MCF 10A (cell line): ENCODE measurements around the gene UBAC2. TPM values are rescaled to one million over a fixed set of nuclear protein-coding genes. Genes with fewer than 3 reads are reported as not detected.

Source experiments
- BruUV-seq: library from RNA; stranded (reverse); fragments of 400-500 nt; replicated peaks from 2 replicates; lab custom pipeline; 2021; lab: Mats Ljungman, UMichigan
- CTCF ChIA-PET: fragments of 300-600 bp; sonication (Branson Sonifier 250); formaldehyde crosslinking; extraction: SDS; loops from one replicate; lab custom pipeline; 2021; ENCODE audit warnings: antibody characterized with exemption, inconsistent platforms; lab: Yijun Ruan, JAX
- POLR2A ChIA-PET: fragments of 300-600, 350-650 bp; sonication (Branson Sonifier 250); formaldehyde crosslinking; extraction: SDS; loops from one replicate; lab custom pipeline; 2020; ENCODE audit warnings: antibody characterized with exemption, inconsistent platforms; lab: Yijun Ruan, JAX
- DNase-seq: peaks from one replicate; pipeline ENCODE4 v3.0.0-alpha.2; 2018; ENCODE audit not compliant: unreplicated experiment
- H3K27ac Mint-ChIP-seq: one replicate; pipeline ENCODE4 v1.8.0; 2022; ENCODE audit warnings: mild to moderate bottlenecking, low read depth, mixed read lengths; ENCODE audit not compliant: unreplicated experiment
- H3K27me3 Mint-ChIP-seq: one replicate; pipeline ENCODE4 v1.8.0; 2022; ENCODE audit warnings: mixed read lengths; ENCODE audit not compliant: insufficient read depth, unreplicated experiment
- H3K36me3 Mint-ChIP-seq: one replicate; pipeline ENCODE4 v1.8.0; 2022; ENCODE audit warnings: mild to moderate bottlenecking, moderate library complexity, mixed read lengths; ENCODE audit not compliant: insufficient read depth, unreplicated experiment
- H3K4me1 Mint-ChIP-seq: one replicate; pipeline ENCODE4 v1.8.0; 2022; ENCODE audit warnings: mixed read lengths; ENCODE audit not compliant: insufficient read depth, unreplicated experiment
- H3K4me3 Mint-ChIP-seq: one replicate; pipeline ENCODE4 v1.8.0; 2022; ENCODE audit warnings: mild to moderate bottlenecking, moderate library complexity, mixed read lengths; ENCODE audit not compliant: unreplicated experiment
- H3K9me3 Mint-ChIP-seq: one replicate; pipeline ENCODE4 v1.8.0; 2022; ENCODE audit warnings: mixed read lengths; ENCODE audit not compliant: unreplicated experiment
- intact Hi-C: fragments of 100-400 bp; cut with micrococcal nuclease; formaldehyde crosslinking; loops from 2 replicates; pipeline ENCODE4 v1.14.1; 2022
- total RNA-seq: library from RNA; stranded (reverse); gene quantifications from 2 replicates; pipeline ENCODE4 v1.2.3, GENCODE V29; 2022
- TF ChIP-seq, protein P1 (sequence below): fragments of 200-600 bp; IDR thresholded peaks from one replicate; pipeline ENCODE4 v1.8.0; 2022; ENCODE audit warnings: antibody characterized with exemption, mild to moderate bottlenecking; ENCODE audit not compliant: unreplicated experiment

The UBAC2 gene
- total RNA-seq, 1 experiment from 2014 or later = 74.7 TPM

DNA sequence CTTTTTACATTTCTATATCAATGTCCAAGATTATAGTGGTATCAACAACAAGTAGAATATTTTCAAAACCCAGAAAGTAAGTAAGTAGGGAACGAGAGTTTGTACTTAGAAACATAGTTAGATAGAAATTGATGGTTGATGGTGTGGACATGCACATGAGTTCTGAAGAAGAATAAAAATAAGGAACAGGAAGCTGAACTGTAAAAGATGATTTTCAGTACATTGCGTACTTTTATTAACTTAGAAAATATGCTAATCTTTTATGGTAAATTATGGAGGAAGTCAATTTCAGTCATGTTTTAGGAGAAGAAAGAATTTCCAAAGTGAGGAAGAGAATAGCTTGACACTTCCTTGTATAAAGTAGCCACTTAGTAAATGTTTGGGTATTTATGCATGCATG lies 69.9 kb downstream of the UBAC2 start:
- intact Hi-C loops = no loop called here
- no TSS peak for BruUV-seq
- Mint-ChIP-seq H3K27ac (no peak overlapping the region), H3K36me3 (peaks cover 24% of the 10 kb centered on the region), H3K4me3 (no peak overlapping the region), H3K27me3 (no peaks in the 10 kb centered on the region), H3K4me1 (peaks cover 5% of the 10 kb centered on the region), H3K9me3 (no peaks in the 10 kb centered on the region)
- CTCF ChIA-PET = interaction anchor here (0.6 to 11.1 kb wide), 27 partner anchors 9 to 380 kb away, joined by 3 to 173 read pairs (median 4); partner anchors contain the start of gene UBAC2
- no peak for DNase-seq
- TF ChIP-seq, protein P1, sequence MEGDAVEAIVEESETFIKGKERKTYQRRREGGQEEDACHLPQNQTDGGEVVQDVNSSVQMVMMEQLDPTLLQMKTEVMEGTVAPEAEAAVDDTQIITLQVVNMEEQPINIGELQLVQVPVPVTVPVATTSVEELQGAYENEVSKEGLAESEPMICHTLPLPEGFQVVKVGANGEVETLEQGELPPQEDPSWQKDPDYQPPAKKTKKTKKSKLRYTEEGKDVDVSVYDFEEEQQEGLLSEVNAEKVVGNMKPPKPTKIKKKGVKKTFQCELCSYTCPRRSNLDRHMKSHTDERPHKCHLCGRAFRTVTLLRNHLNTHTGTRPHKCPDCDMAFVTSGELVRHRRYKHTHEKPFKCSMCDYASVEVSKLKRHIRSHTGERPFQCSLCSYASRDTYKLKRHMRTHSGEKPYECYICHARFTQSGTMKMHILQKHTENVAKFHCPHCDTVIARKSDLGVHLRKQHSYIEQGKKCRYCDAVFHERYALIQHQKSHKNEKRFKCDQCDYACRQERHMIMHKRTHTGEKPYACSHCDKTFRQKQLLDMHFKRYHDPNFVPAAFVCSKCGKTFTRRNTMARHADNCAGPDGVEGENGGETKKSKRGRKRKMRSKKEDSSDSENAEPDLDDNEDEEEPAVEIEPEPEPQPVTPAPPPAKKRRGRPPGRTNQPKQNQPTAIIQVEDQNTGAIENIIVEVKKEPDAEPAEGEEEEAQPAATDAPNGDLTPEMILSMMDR = no peak
- POLR2A ChIA-PET = interaction anchor here (0.9 to 1.5 kb wide), 4 partner anchors 14 to 68 kb away, joined by 3 to 6 read pairs (median 4); no protein-coding TSS in a partner anchor

DNA sequence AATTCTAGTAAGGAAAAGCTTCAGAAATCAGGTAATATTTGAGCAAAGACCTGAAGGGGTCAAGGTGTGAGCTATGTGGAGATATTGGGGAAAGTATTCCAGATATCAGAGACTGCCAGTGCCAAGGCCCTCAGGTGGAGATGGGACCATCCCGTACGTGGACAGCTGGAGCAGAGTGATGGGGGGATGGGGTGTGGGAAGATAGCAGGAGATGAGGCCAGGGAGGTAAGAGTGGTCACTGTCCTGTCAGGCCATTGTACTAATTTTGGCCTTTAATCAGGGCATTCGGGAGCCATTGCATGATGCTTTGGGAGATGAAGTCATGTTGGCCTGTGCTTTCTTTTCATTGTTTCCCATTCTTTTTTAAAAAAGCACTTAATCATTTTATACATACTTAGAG lies 70.6 kb downstream of the UBAC2 start:
- Mint-ChIP-seq H3K27ac (no peak overlapping the region), H3K9me3 (no peaks in the 10 kb centered on the region), H3K4me1 (peaks cover 6% of the 10 kb centered on the region), H3K36me3 (peaks cover 28% of the 10 kb centered on the region), H3K27me3 (no peaks in the 10 kb centered on the region), H3K4me3 (no peak overlapping the region)
- intact Hi-C loops = no loop called here
- CTCF ChIA-PET = interaction anchor here (0.6 to 11.1 kb wide), 7 partner anchors 8 to 236 kb away, joined by 4 to 173 read pairs (median 21); no protein-coding TSS in a partner anchor
- TF ChIP-seq, protein P1 = no peak
- BruUV-seq = no TSS peak
- POLR2A ChIA-PET = interaction anchor here (1.2 kb wide), 1 partner anchor 9 kb away, joined by 3 read pairs; no protein-coding TSS in a partner anchor
- DNase-seq = no peak

DNA sequence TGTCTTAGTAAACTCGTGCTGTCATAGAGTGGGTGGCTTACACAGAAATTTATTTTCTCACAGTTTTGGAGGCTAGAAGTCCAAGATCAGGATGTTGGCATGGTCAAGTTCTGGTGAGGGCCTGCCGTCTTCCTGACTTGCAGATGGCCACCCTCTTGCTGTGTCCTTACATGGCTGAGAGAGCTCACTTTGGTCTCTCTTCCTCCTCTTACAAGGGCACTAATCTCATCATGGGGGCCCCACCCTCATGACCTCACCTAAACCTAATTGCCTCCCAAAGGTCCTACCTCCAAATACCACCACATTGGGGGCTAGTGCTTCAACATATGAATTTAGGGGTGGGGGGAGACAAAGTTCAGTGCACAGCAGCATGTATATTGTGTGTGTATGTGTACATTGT lies 71.8 kb downstream of the UBAC2 start:
- CTCF ChIA-PET = interaction anchor here (0.6 to 11.1 kb wide), 4 partner anchors 8 to 164 kb away, joined by 3 to 173 read pairs (median 90); no protein-coding TSS in a partner anchor
- no TSS peak for BruUV-seq
- no peaks in the 10 kb centered on the region for H3K9me3 Mint-ChIP-seq

DNA sequence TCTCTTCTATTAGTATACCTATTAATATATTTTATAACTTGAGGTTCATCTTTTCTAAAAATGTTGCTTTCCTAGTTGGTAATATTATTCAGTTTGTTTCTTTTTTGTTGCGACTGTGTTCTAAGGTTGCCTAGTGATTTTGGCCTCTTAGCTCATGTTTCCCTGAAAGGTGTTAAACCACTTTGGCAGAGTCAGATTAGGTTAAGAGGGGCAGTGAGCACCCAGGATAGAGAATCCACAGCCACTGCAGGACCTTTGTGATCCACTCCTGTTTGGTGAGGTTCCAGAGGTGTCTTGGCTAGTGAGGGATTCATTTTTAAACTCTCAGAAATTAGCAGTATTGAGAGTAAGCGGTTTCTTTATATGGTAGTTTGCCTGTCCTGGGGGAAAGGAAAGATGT lies 72.5 kb downstream of the UBAC2 start:
- Mint-ChIP-seq H3K4me1 (peaks cover 6% of the 10 kb centered on the region), H3K9me3 (no peaks in the 10 kb centered on the region), H3K36me3 (peaks cover 36% of the 10 kb centered on the region), H3K27ac (no peak overlapping the region), H3K27me3 (no peaks in the 10 kb centered on the region), H3K4me3 (no peak overlapping the region)
- ChIA-PET POLR2A (interaction anchor here (0.6 kb wide), 1 partner anchor 1241 kb away, joined by 3 read pairs; no protein-coding TSS in a partner anchor), CTCF (interaction anchor here (0.6 to 11.1 kb wide), 4 partner anchors 10 to 164 kb away, joined by 3 to 173 read pairs (median 8); no protein-coding TSS in a partner anchor)
- TF ChIP-seq, protein P1 = no peak
- DNase-seq = no peak
- intact Hi-C loops = no loop called here
- BruUV-seq = no TSS peak

More for the DNA sequence above, 71.8 kb downstream of the UBAC2 start:
- intact Hi-C loops = no loop called here
- H3K36me3 Mint-ChIP-seq = peaks cover 36% of the 10 kb centered on the region
- peaks cover 6% of the 10 kb centered on the region for H3K4me1 Mint-ChIP-seq
- DNase-seq = no peak
- H3K4me3 Mint-ChIP-seq = no peak overlapping the region
- H3K27ac Mint-ChIP-seq = no peak overlapping the region
- no peaks in the 10 kb centered on the region for H3K27me3 Mint-ChIP-seq
- POLR2A ChIA-PET = interaction anchor here (0.6 to 1.2 kb wide), 2 partner anchors 7 to 1242 kb away, joined by 3 read pairs; no protein-coding TSS in a partner anchor
- TF ChIP-seq, protein P1 = no peak
